Gastrocnemius medialis (tissue), 4 donors: Measurements from ENCODE around the gene B4GALT2.

Experiments used
- CTCF ChIP-seq, 5 experiments: fragments of 450-650 bp in 3 of 5; fragments of 200-600 bp in 2 of 5; sonication (generic) in 2 of 5; IDR thresholded peaks in 4 of 5; conservative IDR thresholded peaks in 1 of 5; 1 replicate in 4 of 5; 2 replicates in 1 of 5; pipeline ENCODE4 v1.5.1; 2016 to 2019; ENCODE audit warnings: antibody characterized with exemption in 5 of 5, mild to moderate bottlenecking in 3 of 5, moderate library complexity in 3 of 5
- POLR2A ChIP-seq, 2 donors: fragments of 450-650 bp; IDR thresholded peaks; one replicate each; pipeline ENCODE4 v1.6.1; 2017; ENCODE audit warnings: antibody characterized with exemption in 2 of 2, mild to moderate bottlenecking in 2 of 2, moderate library complexity in 2 of 2

- TF ChIP-seq CTCF (IDR thresholded peaks at IDR 0.05 in 4 of 5, conservative IDR thresholded peaks at IDR 0.05 in 1 of 5) = peak; percentile 70 to 82 (median 80)
- no peak for TF ChIP-seq POLR2A (IDR thresholded peaks at IDR 0.05)
These were observed 57.6 kb downstream of the B4GALT2 start for GRCh38 chr1:44036409-44037139.
